8988T (cell line): Measurements from ENCODE around the gene OPA1.

Source experiments
- DNase-seq: peaks from one replicate; pipeline ENCODE4 v3.0.0; 2011

Gene OPA1

DNA sequence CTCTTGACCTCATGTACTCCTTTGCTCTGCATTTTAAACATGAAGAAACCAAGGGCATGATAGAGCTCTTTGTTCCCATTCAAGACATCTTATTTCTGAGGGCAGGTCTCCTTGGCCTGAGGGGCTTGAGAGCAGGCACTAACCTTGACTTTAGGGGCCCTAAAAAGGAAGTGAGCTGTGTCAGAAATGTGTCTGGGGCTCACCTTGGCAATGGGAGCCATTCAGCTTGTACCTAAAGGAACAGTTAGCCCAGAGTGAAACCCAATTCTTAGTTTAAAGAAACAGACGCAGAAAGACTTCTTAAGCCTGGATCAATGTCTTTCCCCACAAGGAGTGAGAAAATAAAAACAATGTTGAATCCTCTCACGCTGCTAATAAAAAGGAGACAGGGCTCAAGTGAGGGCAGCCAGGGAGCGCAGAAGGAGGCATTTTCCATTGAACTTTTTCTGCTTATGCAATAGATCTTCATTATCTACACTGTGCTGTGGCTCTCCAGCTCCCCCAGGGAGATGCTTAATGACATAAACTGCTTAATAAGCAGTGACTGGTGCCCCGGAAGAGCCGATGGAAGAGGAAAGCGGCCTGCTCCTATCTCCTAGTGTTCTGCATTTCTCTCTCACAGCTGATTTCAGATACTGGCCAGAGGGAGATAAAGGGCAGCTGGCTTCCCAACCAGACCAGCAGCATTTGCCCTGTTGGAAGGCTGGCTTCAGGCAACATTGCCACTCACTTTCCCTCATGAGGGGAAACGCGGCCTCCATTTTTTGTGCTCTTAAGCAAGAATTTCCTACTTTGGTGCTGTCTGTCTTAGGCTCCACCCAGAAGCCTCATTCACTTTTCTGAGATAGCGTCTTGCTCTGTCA, 152.0 kb downstream of the OPA1 start:
- no peak for DNase-seq

DNA sequence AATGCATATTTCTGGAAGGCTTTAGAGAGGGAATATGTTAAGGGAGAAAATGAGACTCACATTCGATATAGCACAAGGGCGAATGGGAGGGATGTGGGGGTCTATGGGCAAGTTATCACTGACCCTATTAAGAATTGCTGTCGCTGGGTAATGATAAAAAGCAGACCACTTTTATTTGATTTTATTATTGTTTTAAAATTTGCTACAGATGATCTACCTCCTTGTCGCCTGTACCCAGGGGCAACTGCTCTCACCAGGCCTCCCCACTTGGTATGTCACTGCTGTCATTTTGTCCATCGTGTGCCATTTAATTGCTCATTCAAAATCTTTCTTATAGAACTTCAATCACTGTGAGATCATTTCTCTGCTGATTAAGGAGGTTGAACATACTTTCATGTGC, 153.8 kb downstream of the OPA1 start:
- DNase-seq, result no peak
